GM11168 (cell line): ENCODE results near the gene SLC26A9.

Source experiments
- in situ Hi-C: fragments of 300-500 bp; cut with MboI; formaldehyde crosslinking; loops from one replicate; pipeline ENCODE4 v1.12.0; 2022; ENCODE audit warnings: low sequenced_read_pairs; ENCODE audit not compliant: unreplicated experiment

Gene SLC26A9

GRCh38 chr1:205974712-205975111 is 31.5 kb upstream of the SLC26A9 start:
- in situ Hi-C loops: no loop called here

GRCh38 chr1:205973377-205974232 is 30.3 kb upstream of the SLC26A9 start:
- in situ Hi-C loops: no loop called here

GRCh38 chr1:205972491-205973168 is 29.4 kb upstream of the SLC26A9 start:
- in situ Hi-C loops: no loop called here

- in situ Hi-C loops: no loop called here
Observed at GRCh38 chr1:205972081-205972480, 28.8 kb upstream of the SLC26A9 start.

- in situ Hi-C loops: no loop called here
Observed at GRCh38 chr1:205971082-205971481, 27.8 kb upstream of the SLC26A9 start.

- in situ Hi-C loops: no loop called here
Observed at GRCh38 chr1:205970486-205970885, 27.2 kb upstream of the SLC26A9 start.

GRCh38 chr1:205969229-205969628 is 26.0 kb upstream of the SLC26A9 start:
- in situ Hi-C loops: no loop called here

GRCh38 chr1:205967554-205968335 is 24.5 kb upstream of the SLC26A9 start:
- in situ Hi-C loops: no loop called here

- in situ Hi-C loops: no loop called here
Observed at GRCh38 chr1:205965036-205965884, 22.0 kb upstream of the SLC26A9 start.

- in situ Hi-C loops: no loop called here
Observed at GRCh38 chr1:205963352-205964155, 20.3 kb upstream of the SLC26A9 start.

GRCh38 chr1:205962821-205963221 is 19.6 kb upstream of the SLC26A9 start:
- in situ Hi-C loops: no loop called here

GRCh38 chr1:205961991-205962820 is 18.9 kb upstream of the SLC26A9 start:
- in situ Hi-C loops: no loop called here

- in situ Hi-C loops: no loop called here
Observed at GRCh38 chr1:205961405-205961804, 18.1 kb upstream of the SLC26A9 start.

- in situ Hi-C loops: no loop called here
Observed at GRCh38 chr1:205959789-205960188, 16.5 kb upstream of the SLC26A9 start.

- in situ Hi-C loops: no loop called here
Observed at GRCh38 chr1:205955499-205955898, 12.2 kb upstream of the SLC26A9 start.

GRCh38 chr1:205954819-205955404 is 11.7 kb upstream of the SLC26A9 start:
- in situ Hi-C loops: no loop called here

- in situ Hi-C loops: no loop called here
Observed at GRCh38 chr1:205951746-205952145, 8.5 kb upstream of the SLC26A9 start.
